ENCODE data around the gene SMYD3.

DNA sequence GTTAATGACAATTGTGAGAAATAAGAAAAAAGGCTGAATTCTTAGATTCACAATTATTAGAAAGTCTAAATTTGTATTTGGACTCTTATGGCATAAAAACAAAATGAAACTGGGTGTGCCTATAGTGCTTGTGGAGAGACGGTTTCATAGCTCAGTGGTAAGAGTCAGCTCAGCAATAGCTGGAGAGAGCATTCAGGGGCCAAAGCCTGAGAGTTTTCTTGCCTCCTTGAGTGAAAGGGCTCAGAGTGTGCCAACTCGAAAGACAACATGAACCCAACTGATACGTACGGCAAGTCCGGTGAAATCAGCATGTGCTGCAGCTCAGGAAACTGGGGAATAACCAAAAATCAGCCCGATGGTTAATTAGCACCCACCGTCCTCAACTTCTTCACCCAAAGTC is 577.9 kb downstream of the SMYD3 start:
- TF ChIP-seq ARNT (IDR thresholded peaks at IDR 0.05): no peak
- no peak for TF ChIP-seq POLR2A (IDR thresholded peaks at IDR 0.05; ENCODE audit: insufficient read depth in 1 of 2, low read depth in 2 of 2, low read length in 2 of 2)
- TF ChIP-seq BHLHE40 (IDR thresholded peaks at IDR 0.05; ENCODE audit: low read length): no peak
- TF ChIP-seq ZNF281 (CRISPR knock-in tag; IDR thresholded peaks at IDR 0.05; ENCODE audit: borderline replicate concordance): no peak
- TF ChIP-seq, protein P1, sequence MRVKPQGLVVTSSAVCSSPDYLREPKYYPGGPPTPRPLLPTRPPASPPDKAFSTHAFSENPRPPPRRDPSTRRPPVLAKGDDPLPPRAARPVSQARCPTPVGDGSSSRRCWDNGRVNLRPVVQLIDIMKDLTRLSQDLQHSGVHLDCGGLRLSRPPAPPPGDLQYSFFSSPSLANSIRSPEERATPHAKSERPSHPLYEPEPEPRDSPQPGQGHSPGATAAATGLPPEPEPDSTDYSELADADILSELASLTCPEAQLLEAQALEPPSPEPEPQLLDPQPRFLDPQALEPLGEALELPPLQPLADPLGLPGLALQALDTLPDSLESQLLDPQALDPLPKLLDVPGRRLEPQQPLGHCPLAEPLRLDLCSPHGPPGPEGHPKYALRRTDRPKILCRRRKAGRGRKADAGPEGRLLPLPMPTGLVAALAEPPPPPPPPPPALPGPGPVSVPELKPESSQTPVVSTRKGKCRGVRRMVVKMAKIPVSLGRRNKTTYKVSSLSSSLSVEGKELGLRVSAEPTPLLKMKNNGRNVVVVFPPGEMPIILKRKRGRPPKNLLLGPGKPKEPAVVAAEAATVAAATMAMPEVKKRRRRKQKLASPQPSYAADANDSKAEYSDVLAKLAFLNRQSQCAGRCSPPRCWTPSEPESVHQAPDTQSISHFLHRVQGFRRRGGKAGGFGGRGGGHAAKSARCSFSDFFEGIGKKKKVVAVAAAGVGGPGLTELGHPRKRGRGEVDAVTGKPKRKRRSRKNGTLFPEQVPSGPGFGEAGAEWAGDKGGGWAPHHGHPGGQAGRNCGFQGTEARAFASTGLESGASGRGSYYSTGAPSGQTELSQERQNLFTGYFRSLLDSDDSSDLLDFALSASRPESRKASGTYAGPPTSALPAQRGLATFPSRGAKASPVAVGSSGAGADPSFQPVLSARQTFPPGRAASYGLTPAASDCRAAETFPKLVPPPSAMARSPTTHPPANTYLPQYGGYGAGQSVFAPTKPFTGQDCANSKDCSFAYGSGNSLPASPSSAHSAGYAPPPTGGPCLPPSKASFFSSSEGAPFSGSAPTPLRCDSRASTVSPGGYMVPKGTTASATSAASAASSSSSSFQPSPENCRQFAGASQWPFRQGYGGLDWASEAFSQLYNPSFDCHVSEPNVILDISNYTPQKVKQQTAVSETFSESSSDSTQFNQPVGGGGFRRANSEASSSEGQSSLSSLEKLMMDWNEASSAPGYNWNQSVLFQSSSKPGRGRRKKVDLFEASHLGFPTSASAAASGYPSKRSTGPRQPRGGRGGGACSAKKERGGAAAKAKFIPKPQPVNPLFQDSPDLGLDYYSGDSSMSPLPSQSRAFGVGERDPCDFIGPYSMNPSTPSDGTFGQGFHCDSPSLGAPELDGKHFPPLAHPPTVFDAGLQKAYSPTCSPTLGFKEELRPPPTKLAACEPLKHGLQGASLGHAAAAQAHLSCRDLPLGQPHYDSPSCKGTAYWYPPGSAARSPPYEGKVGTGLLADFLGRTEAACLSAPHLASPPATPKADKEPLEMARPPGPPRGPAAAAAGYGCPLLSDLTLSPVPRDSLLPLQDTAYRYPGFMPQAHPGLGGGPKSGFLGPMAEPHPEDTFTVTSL (CRISPR knock-in tag; IDR thresholded peaks at IDR 0.05; ENCODE audit: borderline replicate concordance): no peak
- no peak for TF ChIP-seq CBX5 (CRISPR knock-in tag; IDR thresholded peaks at IDR 0.05; ENCODE audit: borderline replicate concordance)
- TF ChIP-seq CREB1 (IDR thresholded peaks at IDR 0.05): no peak
- no peak for TF ChIP-seq CREB1 (CRISPR knock-in tag; IDR thresholded peaks at IDR 0.05)
- no peak for TF ChIP-seq NFIC (IDR thresholded peaks at IDR 0.05; ENCODE audit: low read length)
- no peak for TF ChIP-seq MAZ (IDR thresholded peaks at IDR 0.05; ENCODE audit: borderline replicate concordance, low read depth, low read length)
- TF ChIP-seq MAZ (CRISPR knock-in tag; IDR thresholded peaks at IDR 0.05; ENCODE audit: low read depth): no peak
- no peak for TF ChIP-seq YY1 (IDR thresholded peaks at IDR 0.05; ENCODE audit: insufficient read depth, insufficient replicate concordance, low read depth, low read length)
- no peak for TF ChIP-seq HBP1 (CRISPR knock-in tag; IDR thresholded peaks at IDR 0.05; ENCODE audit: low read depth)
- TF ChIP-seq PPARG (CRISPR knock-in tag; conservative IDR thresholded peaks at IDR 0.05): no peak
